ENCODE data around the gene GBP3. TPM values are rescaled to one million over a fixed set of nuclear protein-coding genes. Genes with fewer than 3 reads are reported as not detected.
"Not testable (repeated sequence)": the region's sequence is repeated elsewhere in the genome, so short reads cannot be mapped to it uniquely, and the experiment has no call there.

The GBP3 gene
- total and polyA plus RNA-seq, 4 donors, result 2.0 to 8.8 (median 4.4) TPM

GRCh38 chr1:88983791-88984559 lies 38.7 kb downstream of the GBP3 start:
- 78% methylated on average over 17 of the region's 17 CpGs for WGBS
- no peak for DNase-seq (ENCODE audit: low spot score)
- Histone ChIP-seq H3K36me3 (ENCODE audit: control insufficient read depth in 4 of 4, insufficient read depth in 3 of 4, low read depth in 1 of 4, low read length in 3 of 4) (peaks cover 0 to 8% (median 2%) of the 10 kb centered on the region in 4 donors), H3K27me3 (ENCODE audit: control insufficient read depth in 4 of 4, insufficient read depth in 4 of 4, low read length in 3 of 4) (no peaks in the 10 kb centered on the region), H3K9ac (ENCODE audit: low read depth in 1 of 2, low read length in 2 of 2) (peak overlapping the region in 1 of 2 donors; percentile 5), H3K9me3 (ENCODE audit: control insufficient read depth in 4 of 4, low read length in 3 of 4) (no peaks in the 10 kb centered on the region), H3K4me1 (ENCODE audit: control insufficient read depth in 4 of 4, insufficient read depth in 4 of 4, low read length in 3 of 4) (peaks cover 5 to 25% (median 16%) of the 10 kb centered on the region in 4 donors), H3K4me3 (ENCODE audit: low read depth in 1 of 3, low read length in 3 of 3) (no peak overlapping the region), H3K27ac (ENCODE audit: low read depth in 1 of 2, low read length in 2 of 2) (peak overlapping the region; percentile 21 to 37)
- TF ChIP-seq FOXA1 (IDR thresholded peaks at IDR 0.05), result no peak
- TF ChIP-seq EGR1 (IDR thresholded peaks at IDR 0.05; ENCODE audit: low read depth in 2 of 2), result no peak
- peak; percentile 74 to 78 for TF ChIP-seq RAD21 (IDR thresholded peaks at IDR 0.05)
- no peak for TF ChIP-seq NR2F2 (IDR thresholded peaks at IDR 0.05)
- TF ChIP-seq SP1 (IDR thresholded peaks at IDR 0.05), result no peak
- peak; percentile 41 for TF ChIP-seq YY1 (IDR thresholded peaks at IDR 0.05)
- TF ChIP-seq FOXA2 (IDR thresholded peaks at IDR 0.05), result no peak
- peak; percentile 59 for TF ChIP-seq CTCF (IDR thresholded peaks at IDR 0.05; ENCODE audit: low read depth, low read length, missing input control)

- no peak overlapping the region for H3K27ac ChIP-seq (ENCODE audit: low read depth in 1 of 2, low read length in 2 of 2)
- TF ChIP-seq REST (IDR thresholded peaks at IDR 0.05), result no peak
- TF ChIP-seq FOXA1 (IDR thresholded peaks at IDR 0.05), result no peak
- no peak for TF ChIP-seq RXRA (IDR thresholded peaks at IDR 0.05)
- TF ChIP-seq, protein P1, sequence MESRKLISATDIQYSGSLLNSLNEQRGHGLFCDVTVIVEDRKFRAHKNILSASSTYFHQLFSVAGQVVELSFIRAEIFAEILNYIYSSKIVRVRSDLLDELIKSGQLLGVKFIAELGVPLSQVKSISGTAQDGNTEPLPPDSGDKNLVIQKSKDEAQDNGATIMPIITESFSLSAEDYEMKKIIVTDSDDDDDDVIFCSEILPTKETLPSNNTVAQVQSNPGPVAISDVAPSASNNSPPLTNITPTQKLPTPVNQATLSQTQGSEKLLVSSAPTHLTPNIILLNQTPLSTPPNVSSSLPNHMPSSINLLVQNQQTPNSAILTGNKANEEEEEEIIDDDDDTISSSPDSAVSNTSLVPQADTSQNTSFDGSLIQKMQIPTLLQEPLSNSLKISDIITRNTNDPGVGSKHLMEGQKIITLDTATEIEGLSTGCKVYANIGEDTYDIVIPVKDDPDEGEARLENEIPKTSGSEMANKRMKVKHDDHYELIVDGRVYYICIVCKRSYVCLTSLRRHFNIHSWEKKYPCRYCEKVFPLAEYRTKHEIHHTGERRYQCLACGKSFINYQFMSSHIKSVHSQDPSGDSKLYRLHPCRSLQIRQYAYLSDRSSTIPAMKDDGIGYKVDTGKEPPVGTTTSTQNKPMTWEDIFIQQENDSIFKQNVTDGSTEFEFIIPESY (IDR thresholded peaks at IDR 0.05), result no peak
- TF ChIP-seq CTCF (IDR thresholded peaks at IDR 0.05; ENCODE audit: low read depth, low read length, missing input control), result no peak
- no peak for TF ChIP-seq RAD21 (IDR thresholded peaks at IDR 0.05)
- TF ChIP-seq EGR1 (IDR thresholded peaks at IDR 0.05; ENCODE audit: low read depth in 2 of 2), result no peak
- TF ChIP-seq FOXA2 (IDR thresholded peaks at IDR 0.05), result no peak
- no peak for TF ChIP-seq SP1 (IDR thresholded peaks at IDR 0.05)
- no peak for TF ChIP-seq NR2F2 (IDR thresholded peaks at IDR 0.05)
- no peak for TF ChIP-seq GABPA (IDR thresholded peaks at IDR 0.05 in 1 of 2, conservative IDR thresholded peaks at IDR 0.05 in 1 of 2)
- TF ChIP-seq ATF3 (IDR thresholded peaks at IDR 0.05), result no peak
- TF ChIP-seq, protein P2, sequence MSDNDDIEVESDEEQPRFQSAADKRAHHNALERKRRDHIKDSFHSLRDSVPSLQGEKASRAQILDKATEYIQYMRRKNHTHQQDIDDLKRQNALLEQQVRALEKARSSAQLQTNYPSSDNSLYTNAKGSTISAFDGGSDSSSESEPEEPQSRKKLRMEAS (IDR thresholded peaks at IDR 0.05), result no peak
- no peak for TF ChIP-seq TAF1 (conservative IDR thresholded peaks at IDR 0.05)
- TF ChIP-seq JUND (IDR thresholded peaks at IDR 0.05), result no peak
- TF ChIP-seq HNF4A (conservative IDR thresholded peaks at IDR 0.05), result no peak
- TF ChIP-seq HNF4G (IDR thresholded peaks at IDR 0.05), result no peak
- H3K4me1 ChIP-seq (ENCODE audit: control insufficient read depth in 4 of 4, insufficient read depth in 4 of 4, low read length in 3 of 4), result peaks cover 7 to 25% (median 16%) of the 10 kb centered on the region in 4 donors
- peaks cover 0 to 7% (median 1%) of the 10 kb centered on the region in 4 donors for H3K36me3 ChIP-seq (ENCODE audit: control insufficient read depth in 4 of 4, insufficient read depth in 3 of 4, low read depth in 1 of 4, low read length in 3 of 4)
- H3K27me3 ChIP-seq (ENCODE audit: control insufficient read depth in 4 of 4, insufficient read depth in 4 of 4, low read length in 3 of 4), result no peaks in the 10 kb centered on the region
- no peak overlapping the region for H3K4me3 ChIP-seq (ENCODE audit: low read depth in 1 of 3, low read length in 3 of 3)
- no peak for DNase-seq (ENCODE audit: low spot score)
- H3K9me3 ChIP-seq (ENCODE audit: control insufficient read depth in 4 of 4, low read length in 3 of 4), result no peaks in the 10 kb centered on the region
- no peak overlapping the region for H3K9ac ChIP-seq (ENCODE audit: low read depth in 1 of 2, low read length in 2 of 2)
Measured at GRCh38 chr1:88982055-88982454, 40.6 kb downstream of the GBP3 start.

DNA sequence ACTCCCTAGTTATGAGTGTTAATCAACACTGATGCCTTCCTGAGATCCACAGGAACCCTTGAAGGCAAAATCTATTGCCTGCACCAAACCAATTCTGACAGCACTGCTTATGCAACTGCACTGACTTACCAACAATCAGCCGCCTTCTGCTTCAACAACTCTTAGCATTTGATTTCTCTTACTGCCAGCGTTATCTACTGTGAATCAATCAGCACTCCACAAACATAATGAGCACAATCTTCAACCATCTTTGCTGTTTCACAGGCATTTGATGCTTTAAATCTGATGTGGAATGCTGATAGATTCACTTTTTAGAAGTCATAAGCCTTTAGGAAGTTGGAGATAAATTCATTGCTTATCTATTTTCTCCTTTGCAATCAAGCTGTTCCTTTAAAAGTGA lies 41.2 kb downstream of the GBP3 start:
- H3K9me3 ChIP-seq (ENCODE audit: control insufficient read depth in 4 of 4, low read length in 3 of 4); H3K27ac ChIP-seq (ENCODE audit: low read depth in 1 of 2, low read length in 2 of 2); H3K4me3 ChIP-seq (ENCODE audit: low read depth in 1 of 3, low read length in 3 of 3); H3K36me3 ChIP-seq (ENCODE audit: control insufficient read depth in 4 of 4, insufficient read depth in 3 of 4, low read depth in 1 of 4, low read length in 3 of 4); H3K27me3 ChIP-seq (ENCODE audit: control insufficient read depth in 4 of 4, insufficient read depth in 4 of 4, low read length in 3 of 4); DNase-seq (ENCODE audit: low spot score); H3K9ac ChIP-seq (ENCODE audit: low read depth in 1 of 2, low read length in 2 of 2): not testable (repeated sequence)
- WGBS, result 88% methylated on average over 2 of the region's 2 CpGs
- H3K4me1 ChIP-seq (ENCODE audit: control insufficient read depth in 4 of 4, insufficient read depth in 4 of 4, low read length in 3 of 4), result peaks cover 7 to 25% (median 16%) of the 10 kb centered on the region in 4 donors
